HL-60/S4 treated with retinoic acid at 250 ng/mL for 4 days and 3 days (cell line): ENCODE results near the gene ADARB1.

ENCODE experiments used
- in situ Hi-C: fragments of 300-500 bp; cut with MboI; formaldehyde crosslinking; loops from 2 replicates; pipeline ENCODE4 v1.7.0; 2022; ENCODE audit warnings: low sequenced_read_pairs

The ADARB1 gene

GRCh38 chr21:45256912-45257672, 182.7 kb downstream of the ADARB1 start:
- in situ Hi-C loops, result loop anchor here (25.0 kb wide), 1 partner anchor 95 kb away; no protein-coding TSS in a partner anchor

DNA sequence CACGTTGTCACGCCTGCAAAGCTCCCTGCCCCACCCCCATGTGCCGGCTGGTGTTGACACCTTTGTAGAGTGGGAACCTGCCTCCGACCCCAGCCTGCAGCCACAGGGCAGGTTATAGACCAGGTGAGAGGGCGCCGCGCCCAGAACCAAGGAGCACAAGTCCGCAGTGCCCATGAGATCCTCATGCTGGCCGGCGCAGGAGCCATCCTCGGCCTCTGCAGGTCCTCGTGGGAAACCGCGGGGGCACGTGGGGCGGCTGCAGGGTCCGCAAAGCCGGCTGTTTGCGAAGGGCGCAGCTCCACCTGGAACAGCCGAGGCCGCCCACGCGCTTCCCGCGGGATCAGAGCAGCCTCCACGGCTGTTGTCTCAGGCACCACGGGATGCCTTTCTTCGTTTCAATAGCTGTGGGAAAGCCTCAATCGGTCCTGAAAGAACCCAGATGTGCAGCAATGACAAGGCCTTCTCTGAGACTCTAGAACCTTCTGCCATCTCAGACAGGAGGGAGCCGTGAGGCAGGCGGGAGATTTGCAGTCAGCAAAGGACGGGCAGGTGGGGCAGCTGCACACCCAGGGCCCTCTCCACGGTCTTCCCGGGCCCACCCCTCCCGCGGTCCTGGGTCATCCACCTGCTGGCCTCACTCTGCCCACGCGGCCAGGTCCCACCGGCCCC, 183.4 kb downstream of the ADARB1 start:
- in situ Hi-C loops, result loop anchor here (25.0 kb wide), 1 partner anchor 96 kb away; no protein-coding TSS in a partner anchor

DNA sequence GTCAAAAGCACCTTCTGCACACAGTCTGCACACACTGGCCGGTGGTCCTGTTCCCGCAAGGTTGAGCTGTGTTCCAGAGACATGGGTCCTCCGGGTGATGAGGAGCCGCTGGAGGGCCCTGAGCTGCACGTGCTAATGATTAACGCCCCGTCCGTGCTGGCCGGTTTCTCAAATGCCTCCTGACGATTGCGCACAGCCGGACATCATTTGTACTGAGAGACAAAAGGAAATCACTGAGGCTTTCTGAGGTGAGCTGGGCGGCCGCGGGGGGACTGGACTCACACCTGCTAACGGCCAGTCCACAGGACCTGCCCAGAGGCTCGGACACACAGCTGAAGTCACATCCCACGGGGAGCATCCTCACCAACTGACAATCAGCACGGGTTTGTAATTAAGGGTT, 184.1 kb downstream of the ADARB1 start:
- in situ Hi-C loops, result loop anchor here (25.0 kb wide), 1 partner anchor 96 kb away; no protein-coding TSS in a partner anchor

DNA sequence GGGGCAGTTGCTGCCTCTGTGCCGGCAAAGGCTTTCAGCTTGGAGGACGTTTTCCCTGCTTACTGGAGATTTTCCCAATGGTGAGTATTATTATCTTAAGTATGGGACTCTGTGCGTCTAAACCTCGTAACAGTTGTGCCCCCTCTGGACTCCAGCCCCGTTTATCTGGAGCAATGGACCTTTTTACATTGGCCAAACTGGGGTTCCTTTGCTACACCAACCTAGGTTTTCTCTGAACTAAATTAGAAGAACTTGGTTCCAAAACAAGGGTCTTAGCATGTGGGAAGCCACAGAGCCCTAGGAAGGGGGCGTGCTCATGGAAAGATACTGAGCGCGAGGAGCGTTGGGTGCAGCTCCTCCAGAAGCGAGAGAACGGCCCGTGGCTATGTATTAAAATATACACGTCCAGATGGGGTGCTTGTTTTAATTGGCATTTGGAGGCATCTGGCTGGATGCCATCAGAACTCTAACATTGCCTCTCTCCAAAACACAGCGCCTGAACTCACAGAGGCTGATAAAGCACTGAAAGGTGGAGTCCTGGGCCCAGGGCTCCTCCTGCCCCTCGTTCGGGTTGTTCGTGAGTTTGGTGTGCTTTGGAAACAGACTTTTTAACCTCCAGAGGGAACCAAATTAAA, 184.9 kb downstream of the ADARB1 start:
- in situ Hi-C loops, result loop anchor here (25.0 kb wide), 1 partner anchor 97 kb away; no protein-coding TSS in a partner anchor

- in situ Hi-C loops, result loop anchor here (25.0 kb wide), 1 partner anchor 98 kb away; no protein-coding TSS in a partner anchor
Measured at GRCh38 chr21:45260191-45260825, 185.9 kb downstream of the ADARB1 start.

- in situ Hi-C loops, result loop anchor here (25.0 kb wide), 1 partner anchor 99 kb away; no protein-coding TSS in a partner anchor
Measured at GRCh38 chr21:45261093-45261492, 186.7 kb downstream of the ADARB1 start.

GRCh38 chr21:45262041-45262581, 187.7 kb downstream of the ADARB1 start:
- in situ Hi-C loops, result loop anchor here (25.0 kb wide), 1 partner anchor 100 kb away; no protein-coding TSS in a partner anchor

- in situ Hi-C loops, result loop anchor here (25.0 kb wide), 1 partner anchor 100 kb away; no protein-coding TSS in a partner anchor
Measured at GRCh38 chr21:45262616-45263015, 188.2 kb downstream of the ADARB1 start.

- in situ Hi-C loops, result loop anchor here (25.0 kb wide), 1 partner anchor 101 kb away; no protein-coding TSS in a partner anchor
Measured at GRCh38 chr21:45263534-45263933, 189.2 kb downstream of the ADARB1 start.

- in situ Hi-C loops, result loop anchor here (25.0 kb wide), 1 partner anchor 102 kb away; no protein-coding TSS in a partner anchor
Measured at GRCh38 chr21:45264146-45264911, 189.9 kb downstream of the ADARB1 start.

GRCh38 chr21:45264912-45265515, 190.6 kb downstream of the ADARB1 start:
- in situ Hi-C loops, result loop anchor here (25.0 kb wide), 1 partner anchor 103 kb away; no protein-coding TSS in a partner anchor

DNA sequence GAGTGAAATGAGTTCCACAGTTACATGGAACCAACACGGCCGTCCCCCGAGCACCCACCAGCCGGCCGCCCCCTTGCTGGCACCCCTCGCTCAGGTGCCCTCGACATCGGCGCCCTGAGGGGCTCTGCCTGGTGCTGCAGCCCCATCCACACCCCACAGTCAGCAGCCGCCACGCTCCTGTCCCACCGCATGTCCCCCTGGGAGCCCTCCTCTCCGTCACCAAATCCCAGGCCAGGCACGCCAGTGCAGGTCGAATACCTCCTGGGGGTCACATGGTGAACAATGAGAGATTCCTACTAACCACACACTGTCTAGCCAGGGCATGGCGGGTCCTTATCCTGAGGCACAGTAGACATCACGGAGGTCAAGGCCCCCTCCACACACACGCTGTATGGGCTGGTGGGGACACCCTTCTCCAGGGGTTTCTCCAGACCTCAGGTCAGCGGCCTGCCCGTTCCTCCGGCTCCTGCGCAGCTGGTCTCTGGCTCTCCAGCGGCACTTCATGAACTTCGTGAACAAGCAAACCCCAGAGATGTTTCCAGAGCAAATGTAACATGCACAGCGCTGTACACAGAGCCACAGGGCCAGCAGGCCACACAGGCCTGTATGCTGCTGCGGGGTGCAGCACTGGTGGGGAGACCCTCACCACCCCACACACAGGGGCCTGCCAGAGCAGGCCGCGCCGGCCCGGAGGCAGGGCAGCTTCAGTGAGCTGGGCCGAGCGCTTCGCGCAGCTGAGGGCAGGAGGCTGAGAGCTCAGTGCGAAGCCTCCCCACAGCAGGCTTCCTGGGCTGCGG, 191.5 kb downstream of the ADARB1 start:
- in situ Hi-C loops, result loop anchor here (25.0 kb wide), 1 partner anchor 104 kb away; no protein-coding TSS in a partner anchor

DNA sequence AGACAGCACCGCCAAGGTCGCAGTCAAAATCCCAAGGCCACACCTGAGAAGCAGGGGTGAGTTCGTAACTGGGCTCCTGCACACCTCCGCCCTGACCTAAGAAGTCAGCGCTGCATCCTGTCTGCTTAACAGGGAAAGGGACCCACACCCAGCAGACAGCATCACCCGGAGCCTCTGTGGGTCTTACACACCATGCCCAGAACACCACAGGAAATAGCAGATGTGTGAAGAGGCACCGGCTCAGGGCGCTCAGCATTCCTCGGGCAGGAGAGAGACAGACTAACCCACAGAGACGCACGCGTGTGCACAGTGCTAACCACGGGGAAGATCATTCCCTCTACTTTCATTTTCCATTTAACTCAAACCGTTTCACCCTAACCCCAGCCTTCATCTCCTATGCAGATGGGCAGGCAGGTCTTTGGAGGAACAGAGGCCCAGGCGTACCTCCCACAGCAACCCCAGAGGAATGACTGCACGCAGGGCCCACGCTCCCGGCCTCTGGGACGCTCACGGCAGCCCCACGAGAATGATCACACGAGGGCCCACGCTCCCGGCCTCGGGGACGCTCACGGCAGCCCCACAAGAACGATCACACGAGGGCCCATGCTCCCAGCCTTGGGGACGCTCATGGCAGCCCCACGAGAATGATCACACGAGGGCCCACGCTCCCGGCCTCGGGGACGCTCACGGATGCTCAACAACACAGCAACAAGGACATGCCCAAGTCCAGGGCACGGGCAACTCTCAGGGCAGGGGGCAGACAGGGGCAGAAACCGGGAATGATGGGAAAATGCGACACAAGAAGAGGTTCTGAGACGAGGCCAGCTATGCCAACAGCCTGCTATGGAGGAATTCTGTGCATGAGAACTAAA, 192.4 kb downstream of the ADARB1 start:
- in situ Hi-C loops, result loop anchor here (25.0 kb wide), 1 partner anchor 104 kb away; no protein-coding TSS in a partner anchor

DNA sequence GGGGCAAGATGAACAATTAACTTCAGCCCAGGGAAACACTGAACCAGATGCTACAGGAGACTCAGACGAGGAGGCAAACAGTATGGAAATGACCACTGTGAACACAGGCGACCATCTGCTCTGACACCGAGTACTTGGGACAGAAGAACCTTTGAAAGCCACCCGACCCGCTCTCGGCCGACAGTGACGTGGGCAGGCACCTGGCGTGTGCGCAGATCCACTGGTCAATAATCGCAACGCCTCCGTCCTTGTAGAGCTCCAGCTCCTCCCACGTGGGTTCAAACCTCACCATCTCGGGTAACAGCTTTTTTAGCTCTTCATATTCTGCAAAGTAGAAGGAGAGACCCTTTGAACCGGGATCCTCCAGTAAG, 193.0 kb downstream of the ADARB1 start:
- in situ Hi-C loops, result loop anchor here (25.0 kb wide), 1 partner anchor 105 kb away; no protein-coding TSS in a partner anchor

DNA sequence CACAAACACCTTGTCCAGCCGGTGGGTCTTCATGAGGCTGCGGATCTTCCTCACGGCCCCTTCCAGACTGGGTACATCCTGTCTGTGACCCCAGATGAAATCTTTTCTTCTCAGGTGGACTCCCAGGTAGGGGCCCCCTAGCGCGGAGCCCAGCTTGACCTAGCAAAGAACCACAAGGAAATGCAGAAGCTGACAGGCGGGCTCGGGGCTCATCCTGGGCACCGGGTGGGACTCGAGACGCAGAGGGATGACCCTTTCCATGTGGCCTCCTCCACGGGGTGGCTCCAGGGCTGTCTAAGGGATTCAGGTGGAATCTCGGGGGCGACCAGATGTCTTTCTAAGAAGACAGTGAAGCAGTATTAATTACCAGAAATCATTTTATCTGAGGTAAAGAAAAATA, 195.5 kb downstream of the ADARB1 start:
- in situ Hi-C loops, result loop anchor here (25.0 kb wide), 1 partner anchor 108 kb away; no protein-coding TSS in a partner anchor

DNA sequence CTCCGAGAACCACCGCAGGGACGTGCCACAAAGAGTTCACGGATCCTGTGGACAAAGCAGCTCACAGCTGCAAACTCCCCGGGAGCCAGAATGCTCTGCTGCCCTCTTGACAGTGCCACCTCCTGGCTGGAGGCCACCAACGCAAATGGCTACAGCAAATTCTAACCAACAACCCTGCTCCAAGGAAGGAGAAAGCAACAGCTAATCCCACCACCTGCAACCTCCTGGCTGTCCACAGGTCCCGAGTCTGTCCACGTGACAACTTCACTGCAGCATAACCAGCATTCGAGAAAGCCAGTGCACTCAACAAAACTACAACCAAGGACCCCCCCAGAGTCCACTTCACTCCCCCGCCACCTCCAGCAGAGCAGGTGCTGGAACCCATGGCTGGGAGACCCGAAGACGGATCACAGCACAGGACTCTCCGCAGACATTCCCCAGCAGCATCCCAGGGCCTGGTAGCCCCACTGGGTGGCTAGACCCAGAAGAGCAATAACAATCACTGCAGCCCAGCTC, 196.0 kb downstream of the ADARB1 start:
- in situ Hi-C loops, result loop anchor here (25.0 kb wide), 1 partner anchor 108 kb away; no protein-coding TSS in a partner anchor
